ENCODE results near the gene ANXA4.
"Not testable (repeated sequence)": the region's sequence is repeated elsewhere in the genome, so short reads cannot be mapped to it uniquely, and the experiment has no call there.

The ANXA4 gene

DNA sequence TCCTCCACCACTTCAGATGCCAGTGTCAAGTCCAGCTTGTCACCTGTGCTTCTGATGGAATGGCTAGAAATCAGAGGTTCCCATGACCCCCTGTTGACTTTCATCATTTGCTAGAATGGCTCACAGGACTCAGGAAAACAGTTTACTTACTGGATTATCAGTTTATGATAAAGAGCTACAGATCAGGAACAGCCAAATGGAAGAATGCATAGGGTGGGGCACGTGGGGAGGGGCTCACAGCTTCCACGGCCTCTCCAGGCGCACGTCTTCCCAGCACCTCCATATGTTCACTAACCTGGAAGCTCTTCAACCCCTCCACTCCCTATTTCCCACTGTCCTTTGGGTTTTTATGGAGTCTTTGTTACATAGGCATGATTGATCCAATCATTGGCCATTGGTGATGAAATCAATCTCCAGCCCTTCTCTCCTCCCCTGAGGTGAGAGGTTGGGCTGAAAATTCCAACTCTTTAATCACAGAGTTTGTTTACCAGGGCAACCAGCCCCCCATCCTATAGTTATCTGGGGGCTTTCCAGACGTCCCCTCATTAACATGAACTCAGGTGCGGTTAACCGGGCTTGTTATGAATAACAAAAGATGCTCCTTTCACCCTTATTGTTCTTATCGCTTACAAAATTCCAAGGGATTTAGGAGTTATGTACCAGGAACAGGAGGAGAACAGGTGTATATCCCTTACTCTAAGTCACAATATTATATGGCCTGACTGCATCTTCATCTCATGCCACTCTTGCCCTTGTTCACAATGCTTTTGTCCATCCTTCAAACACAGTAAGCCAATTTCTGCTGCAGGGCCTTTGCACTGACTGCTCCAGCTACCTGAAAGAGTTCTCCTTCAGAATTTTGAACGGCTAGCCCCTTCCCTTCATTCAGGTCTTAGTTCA lies 35.2 kb downstream of the ANXA4 start:
- DNase-seq (ENCODE audit: low read depth in 3 of 3), result no peak

- no peak for DNase-seq (ENCODE audit: low read depth in 3 of 3)
Observed at GRCh38 chr2:69777786-69778105, 35.8 kb downstream of the ANXA4 start.

DNA sequence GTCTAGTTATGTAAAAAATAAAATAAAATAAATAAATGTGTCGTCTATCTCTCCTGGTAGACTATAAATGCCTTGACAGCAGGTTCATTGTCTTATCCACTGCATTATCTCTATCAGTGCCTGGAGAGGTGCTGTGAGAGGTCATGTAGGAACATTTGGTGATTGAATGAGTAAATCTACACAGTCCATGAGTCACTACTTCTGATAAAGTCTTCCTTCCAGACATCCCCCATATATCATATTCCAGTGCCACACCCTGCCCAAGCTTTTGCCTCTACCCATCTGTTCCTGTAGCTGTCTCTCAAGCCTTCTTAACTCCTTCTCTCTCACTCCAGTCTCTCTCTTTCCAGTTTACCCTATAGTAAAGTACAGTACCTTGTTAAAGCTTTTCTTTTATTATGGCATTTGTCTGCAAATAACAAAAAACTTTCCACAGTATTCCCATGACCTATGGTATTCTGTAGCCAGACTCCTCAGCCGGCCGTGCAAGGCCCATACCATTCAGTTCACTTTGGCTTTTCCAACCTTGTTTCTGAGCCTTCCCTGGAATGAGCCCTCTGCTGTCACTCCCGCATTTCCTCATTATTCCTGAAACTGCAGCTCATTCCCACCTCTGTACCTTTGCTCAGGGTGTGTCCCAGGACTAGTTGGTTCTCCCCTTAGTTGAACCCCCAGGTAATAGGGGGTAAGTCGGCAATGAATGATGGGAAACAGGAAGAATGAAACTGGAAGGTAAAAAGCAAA lies 37.5 kb downstream of the ANXA4 start:
- DNase-seq (ENCODE audit: low read depth in 3 of 3), result no peak

- no peak for DNase-seq (ENCODE audit: low read depth in 3 of 3)
Observed at GRCh38 chr2:69780921-69781320, 39.0 kb downstream of the ANXA4 start.

DNA sequence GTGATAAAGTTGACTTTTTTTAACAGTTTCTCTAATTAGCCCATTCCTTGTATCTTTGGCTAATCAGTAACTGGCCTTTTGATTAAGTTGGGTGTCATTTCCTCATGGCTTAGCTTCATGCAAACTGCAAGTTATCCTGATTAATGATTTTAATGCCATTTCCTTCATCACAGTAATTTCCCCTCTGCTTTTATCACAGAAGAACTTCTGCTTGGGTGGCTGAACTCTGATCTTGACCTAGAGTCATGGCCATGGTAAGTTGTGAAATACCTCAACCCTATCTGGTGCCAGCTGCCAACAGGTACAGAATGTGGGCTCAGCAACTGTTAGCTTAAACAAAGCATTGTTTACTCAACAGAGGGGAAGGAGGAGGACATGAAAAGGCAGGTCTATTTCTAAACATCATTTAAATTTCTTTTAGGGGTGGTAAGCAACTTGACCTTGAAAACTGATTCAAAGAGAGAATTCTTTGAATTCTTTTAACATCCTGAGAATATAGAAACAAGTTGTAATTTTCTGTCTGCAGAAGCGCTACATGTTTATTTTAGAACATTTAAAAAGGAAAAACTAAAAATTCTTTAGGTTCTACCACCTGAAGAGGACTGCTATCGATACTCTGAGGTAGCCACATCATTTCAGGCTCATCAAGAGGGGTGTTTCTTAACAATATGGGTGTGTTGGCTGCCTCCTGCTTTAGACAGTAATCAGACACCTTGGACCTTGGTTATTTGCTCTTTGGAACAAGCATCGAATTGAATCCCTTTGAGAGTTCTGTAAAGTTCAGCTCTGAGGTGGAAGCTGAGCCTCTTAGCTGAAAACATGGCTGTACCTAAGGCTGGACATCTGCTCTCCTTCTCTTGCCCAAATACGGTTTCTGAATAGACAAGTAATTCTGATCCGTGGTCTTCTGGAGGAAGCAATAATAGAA lies 39.7 kb downstream of the ANXA4 start:
- no peak for DNase-seq (ENCODE audit: low read depth in 3 of 3)

DNA sequence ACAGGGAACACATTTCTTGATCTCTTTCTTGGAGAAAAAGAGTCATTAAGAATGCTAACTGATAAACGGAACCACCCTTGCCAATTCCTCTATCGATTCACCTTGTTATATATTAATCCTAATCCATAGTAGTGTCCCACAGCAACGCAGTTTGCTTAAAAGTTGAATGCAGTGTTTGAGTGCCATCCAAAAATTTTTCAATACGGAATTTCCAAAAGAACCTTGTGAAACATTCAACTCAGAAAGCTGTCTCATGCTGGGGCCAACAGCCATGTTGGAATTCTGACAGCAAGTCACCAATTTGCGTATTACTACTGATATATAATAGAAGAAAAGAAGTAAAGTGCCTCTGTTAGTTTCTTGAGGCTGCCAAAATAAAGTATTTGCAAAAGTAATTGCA lies 42.3 kb downstream of the ANXA4 start:
- DNase-seq (ENCODE audit: low read depth in 3 of 3), result no peak

DNA sequence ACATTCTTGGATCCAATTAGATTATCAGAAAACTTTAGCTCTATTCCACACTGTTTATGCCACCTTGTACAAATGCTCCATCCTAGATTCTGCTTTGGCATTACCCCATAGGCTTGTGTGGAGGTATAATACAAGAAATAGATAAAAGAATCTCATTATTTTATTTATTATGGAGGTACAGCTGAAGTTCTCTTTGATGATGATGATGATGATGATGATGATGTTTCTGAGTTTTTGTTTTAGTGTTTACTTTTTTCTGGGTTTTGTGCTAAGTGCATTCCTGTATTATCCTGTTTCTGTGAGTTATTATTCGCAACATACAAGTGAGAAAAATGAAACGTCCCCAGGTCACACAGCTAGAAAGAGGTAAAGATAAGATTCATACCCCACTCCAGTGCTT lies 43.4 kb downstream of the ANXA4 start:
- DNase-seq (ENCODE audit: low read depth in 3 of 3), result no peak

GRCh38 chr2:69786052-69786560 lies 44.2 kb downstream of the ANXA4 start:
- DNase-seq (ENCODE audit: low read depth in 3 of 3), result no peak

DNA sequence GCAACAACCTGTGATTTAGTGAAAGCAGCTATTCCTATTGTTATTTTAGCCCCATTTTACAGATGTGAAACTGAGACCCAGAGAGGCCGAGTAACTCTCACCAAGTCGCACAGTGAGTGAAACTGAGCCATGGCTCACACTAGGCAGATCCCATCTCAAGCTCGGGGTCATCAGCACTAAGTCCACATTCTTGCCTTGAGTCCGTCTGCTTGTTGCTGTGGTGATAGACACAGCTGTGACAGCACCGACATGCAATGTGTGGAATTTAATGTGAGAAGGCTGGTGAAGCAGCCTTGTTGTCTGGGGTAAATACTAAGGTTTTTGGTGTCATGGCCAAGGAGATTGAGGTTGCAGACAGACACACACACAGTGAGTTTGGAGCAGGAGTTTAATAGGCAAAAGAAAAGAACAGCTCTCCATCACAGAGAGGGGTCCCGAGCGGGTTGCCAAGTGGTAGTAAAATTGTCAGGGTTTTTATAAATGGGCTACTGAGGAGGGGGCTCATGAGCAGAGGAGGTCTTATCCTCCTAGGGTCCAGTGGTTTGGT lies 47.3 kb downstream of the ANXA4 start:
- DNase-seq (ENCODE audit: low read depth in 3 of 3), result no peak

DNA sequence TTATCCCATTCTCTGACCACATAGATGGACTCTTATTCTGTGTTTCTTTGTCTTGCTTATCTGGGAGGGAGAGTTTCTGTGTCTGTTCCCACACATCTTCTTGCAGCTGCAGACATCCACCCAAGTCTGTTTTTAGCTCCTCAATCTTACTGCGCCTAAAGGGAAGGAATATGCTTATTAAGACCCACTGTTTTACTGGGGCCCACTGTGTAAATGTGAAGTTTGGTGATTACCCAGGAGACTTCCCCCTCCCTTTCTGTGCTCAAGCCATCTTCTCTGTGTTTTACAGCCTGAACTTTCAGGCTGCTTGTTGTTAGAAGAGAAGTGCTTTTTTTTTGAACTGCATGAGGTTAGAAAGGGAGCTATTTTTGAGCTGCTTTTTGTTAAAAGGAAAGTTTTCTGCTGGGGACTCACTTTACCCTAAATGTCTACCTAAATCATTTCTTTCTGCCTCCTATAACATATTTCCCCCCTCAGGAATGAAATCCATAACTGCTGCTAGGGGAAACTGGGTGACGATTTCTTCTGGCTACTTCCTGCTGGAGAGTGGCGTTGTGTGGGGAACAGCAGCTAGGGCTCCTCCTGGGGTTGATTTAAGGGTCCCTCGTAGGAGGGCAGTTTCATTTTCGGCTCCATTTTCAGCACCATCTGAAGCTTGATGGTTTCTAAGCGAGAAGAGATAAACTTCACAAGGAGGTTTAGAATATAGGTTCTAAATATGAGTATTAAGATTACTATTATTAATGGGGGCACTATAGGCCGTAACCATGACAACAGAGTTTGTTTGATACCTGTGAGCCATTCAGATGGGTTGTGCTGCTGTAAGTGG lies 48.1 kb downstream of the ANXA4 start:
- no peak for DNase-seq (ENCODE audit: low read depth in 3 of 3)

GRCh38 chr2:69790601-69790959 lies 48.6 kb downstream of the ANXA4 start:
- DNase-seq (ENCODE audit: low read depth in 3 of 3), result no peak

GRCh38 chr2:69791045-69791444 lies 49.1 kb downstream of the ANXA4 start:
- DNase-seq (ENCODE audit: low read depth in 3 of 3), result no peak

GRCh38 chr2:69796174-69796573 lies 54.2 kb downstream of the ANXA4 start:
- DNase-seq (ENCODE audit: low read depth in 3 of 3), result no peak

GRCh38 chr2:69797235-69797634 lies 55.3 kb downstream of the ANXA4 start:
- DNase-seq (ENCODE audit: low read depth in 3 of 3), result no peak

- no peak for DNase-seq (ENCODE audit: low read depth in 3 of 3)
Observed at GRCh38 chr2:69797836-69798289, 55.9 kb downstream of the ANXA4 start.

DNA sequence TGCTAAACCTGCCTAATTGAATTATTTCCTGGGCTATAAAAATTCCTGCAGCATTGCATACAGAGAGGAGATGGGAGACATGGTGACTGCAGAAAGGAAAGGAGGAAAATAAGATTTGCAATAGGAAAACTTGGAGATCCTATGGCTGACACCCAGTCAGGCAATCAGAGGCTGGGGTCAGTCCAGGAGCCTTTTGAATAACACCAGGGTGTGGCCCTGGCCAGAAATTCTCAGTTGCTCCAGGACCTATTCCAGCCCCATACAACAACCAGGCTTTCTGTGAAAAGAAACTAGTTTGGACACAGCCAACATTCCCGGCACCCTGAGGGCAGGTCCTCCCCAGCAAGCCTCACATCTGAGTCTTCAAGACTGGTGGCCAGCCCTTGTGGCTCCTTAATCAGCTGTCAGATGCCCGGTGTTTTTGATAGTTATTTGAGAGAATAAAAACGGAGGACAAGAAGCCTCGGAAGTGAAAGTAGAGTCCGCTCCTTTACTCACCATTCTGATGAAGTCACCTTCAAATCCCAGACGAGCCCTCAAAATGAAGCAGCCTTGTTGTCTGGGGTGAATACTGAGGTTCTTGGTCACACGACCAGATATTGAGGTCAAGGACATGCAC lies 56.5 kb downstream of the ANXA4 start:
- no peak for DNase-seq (ENCODE audit: low read depth in 3 of 3)

DNA sequence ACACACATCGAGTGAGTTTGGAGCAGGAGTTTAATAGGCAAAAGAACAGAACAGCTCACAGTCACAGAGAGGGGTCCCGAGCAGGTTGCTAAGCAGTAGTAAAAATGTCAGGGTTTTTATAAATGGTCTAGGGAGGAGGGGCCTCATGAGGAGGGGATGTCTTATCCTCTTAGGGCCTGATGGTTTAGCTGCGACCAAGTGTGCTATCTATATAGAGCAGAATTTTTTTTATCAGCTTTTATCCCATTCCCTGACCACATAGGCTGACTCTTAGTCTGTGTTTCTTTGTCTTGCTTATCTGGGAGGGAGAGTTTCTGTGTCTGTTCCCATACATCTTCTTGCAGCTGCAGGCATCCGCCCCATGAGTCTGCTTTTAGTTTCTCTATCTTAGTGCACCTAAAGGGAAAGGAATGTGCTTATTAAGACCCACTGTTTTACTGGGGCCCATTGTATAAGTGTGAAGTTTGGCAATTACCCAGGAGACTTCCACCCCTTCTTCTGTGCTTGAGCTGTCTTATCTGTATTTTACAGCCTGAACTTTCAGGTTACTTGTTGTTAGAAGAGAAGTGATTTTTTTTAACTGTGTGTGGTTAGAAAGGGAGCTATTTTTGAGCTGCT lies 57.1 kb downstream of the ANXA4 start:
- DNase-seq (ENCODE audit: low read depth in 3 of 3), result no peak

DNA sequence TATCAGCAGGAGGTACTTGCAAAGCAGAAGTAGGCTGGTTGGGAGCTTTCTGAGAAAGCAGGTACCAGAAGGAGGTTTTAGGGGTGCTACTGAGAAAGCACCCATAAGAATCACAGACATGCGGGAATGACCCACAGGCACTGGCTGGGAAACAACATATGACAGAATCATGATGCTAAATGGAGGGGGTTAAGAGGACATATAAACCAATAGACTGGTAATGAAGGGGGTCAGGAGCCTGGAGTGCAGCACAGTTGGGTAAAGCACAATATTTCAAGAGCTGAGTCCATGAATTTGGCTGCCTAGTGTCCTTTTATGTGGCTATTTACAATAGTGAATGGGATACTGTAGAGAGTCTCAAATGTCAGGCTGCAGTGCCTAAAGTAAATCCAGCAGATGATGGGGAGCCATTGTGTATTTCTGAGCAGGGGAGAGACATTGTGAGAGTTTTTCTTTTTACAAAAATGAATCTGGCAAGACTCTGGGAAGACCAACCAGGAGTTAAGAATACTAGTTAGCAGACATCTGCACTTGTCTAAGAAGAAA lies 59.9 kb downstream of the ANXA4 start:
- no peak for DNase-seq (ENCODE audit: low read depth in 3 of 3)

DNA sequence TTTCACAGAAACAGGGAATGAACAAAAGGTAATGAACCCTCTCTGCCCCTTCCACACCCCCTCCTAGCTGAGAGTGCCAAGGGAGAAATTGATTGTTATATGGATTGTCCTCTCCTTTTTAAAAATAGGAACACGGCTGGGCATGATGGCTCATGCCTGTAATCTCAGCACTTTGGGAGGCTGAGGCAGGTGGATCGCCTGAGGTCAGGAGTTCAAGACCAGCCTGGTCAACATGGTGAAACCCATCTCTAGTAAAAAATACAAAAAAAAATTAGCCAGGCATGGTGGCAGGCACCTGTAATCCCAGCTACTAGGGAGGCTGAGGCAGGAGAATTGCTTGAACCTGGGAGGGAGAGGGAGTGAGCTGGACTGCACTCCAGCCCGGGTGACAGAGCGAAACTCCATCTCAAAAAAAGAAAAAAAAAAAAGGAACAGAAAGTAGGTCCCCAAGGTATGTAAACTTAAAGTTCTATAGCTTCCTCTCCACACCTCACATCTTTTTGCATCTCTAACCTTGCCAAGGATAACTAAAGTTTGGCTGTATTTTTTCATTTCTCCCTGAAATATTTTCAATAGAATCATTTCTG lies 60.9 kb downstream of the ANXA4 start:
- not testable (repeated sequence) for DNase-seq (ENCODE audit: low read depth in 3 of 3)

Measured in stimulated activated CD4-positive, alpha-beta T cell treated with anti-CD3 and anti-CD28 coated beads, TNF-alpha, amount 100 ng/mL, for 4 hours (primary cell).